Activated CD4-positive, alpha-beta T cell treated with anti-CD3 and anti-CD28 coated beads for 4 hours (primary cell): ENCODE results near the gene HSPBP1.

Experiments used
- DNase-seq, 2 donors: peaks; one replicate each; pipeline ENCODE4 v3.0.0-alpha.2; 2020

HSPBP1 gene

GRCh38 chr19:55253842-55254624 is 25.9 kb downstream of the HSPBP1 start:
- DNase-seq, result peak; percentile 59 to 62

GRCh38 chr19:55252760-55253663 is 26.9 kb downstream of the HSPBP1 start:
- no peak for DNase-seq

- DNase-seq, result peak; percentile 36 to 38
Measured at GRCh38 chr19:55251341-55252081, 28.4 kb downstream of the HSPBP1 start.

GRCh38 chr19:55250262-55251036 is 29.5 kb downstream of the HSPBP1 start:
- DNase-seq, result no peak

GRCh38 chr19:55249841-55250240 is 30.1 kb downstream of the HSPBP1 start:
- no peak for DNase-seq

- DNase-seq, result no peak
Measured at GRCh38 chr19:55248704-55249103, 31.2 kb downstream of the HSPBP1 start.

- no peak for DNase-seq
Measured at GRCh38 chr19:55248166-55248675, 31.7 kb downstream of the HSPBP1 start.

- no peak for DNase-seq
Measured at GRCh38 chr19:55247621-55248099, 32.2 kb downstream of the HSPBP1 start.

GRCh38 chr19:55246462-55247451 is 33.2 kb downstream of the HSPBP1 start:
- DNase-seq, result no peak

- no peak for DNase-seq
Measured at GRCh38 chr19:55245236-55245904, 34.5 kb downstream of the HSPBP1 start.

GRCh38 chr19:55244004-55244680 is 35.8 kb downstream of the HSPBP1 start:
- no peak for DNase-seq

- DNase-seq, result no peak
Measured at GRCh38 chr19:55242517-55242916, 37.4 kb downstream of the HSPBP1 start.

- no peak for DNase-seq
Measured at GRCh38 chr19:55241935-55242464, 37.9 kb downstream of the HSPBP1 start.

- DNase-seq, result no peak
Measured at GRCh38 chr19:55241143-55241934, 38.6 kb downstream of the HSPBP1 start.

- DNase-seq, result no peak
Measured at GRCh38 chr19:55240713-55241020, 39.2 kb downstream of the HSPBP1 start.

- no peak for DNase-seq
Measured at GRCh38 chr19:55239004-55239403, 40.9 kb downstream of the HSPBP1 start.

- DNase-seq, result no peak
Measured at GRCh38 chr19:55238030-55238429, 41.9 kb downstream of the HSPBP1 start.

GRCh38 chr19:55232986-55233385 is 46.9 kb downstream of the HSPBP1 start:
- DNase-seq, result no peak

- DNase-seq, result no peak
Measured at GRCh38 chr19:55232286-55232602, 47.7 kb downstream of the HSPBP1 start.
